GM06990 (cell line): ENCODE results near the gene GNG12.

Experiments used
- DNase-seq: peaks from one replicate; pipeline ENCODE4 v3.0.0-alpha.2; 2011; ENCODE audit not compliant: insufficient read length; ENCODE audit errors: extremely low read depth
- H3K27me3 ChIP-seq: replicated peaks from 2 replicates; pipeline ENCODE4 v1.6.0; 2011; ENCODE audit warnings: low read length; ENCODE audit not compliant: control insufficient read depth, insufficient read depth
- H3K36me3 ChIP-seq: 2 replicates; pipeline ENCODE4 v1.5.1; 2011; ENCODE audit warnings: low read length; ENCODE audit not compliant: control insufficient read depth, insufficient read depth
- H3K4me3 ChIP-seq: replicated peaks from 2 replicates; pipeline ENCODE4 v1.5.1; 2011; ENCODE audit warnings: low read depth, mild to moderate bottlenecking, control low read depth, low read length
- TF ChIP-seq, protein P1 (sequence below): IDR thresholded peaks from 2 replicates; pipeline ENCODE4 v1.5.1; 2011; ENCODE audit warnings: low read length, control low read depth, mild to moderate bottlenecking, inconsistent platforms; ENCODE audit not compliant: insufficient read depth, poor library complexity, severe bottlenecking

The GNG12 gene

GRCh38 chr1:67705735-67706453, 127.4 kb downstream of the GNG12 start:
- Histone ChIP-seq H3K4me3 (no peak overlapping the region), H3K27me3 (no peaks in the 10 kb centered on the region), H3K36me3 (no peaks in the 10 kb centered on the region)
- TF ChIP-seq, protein P1, sequence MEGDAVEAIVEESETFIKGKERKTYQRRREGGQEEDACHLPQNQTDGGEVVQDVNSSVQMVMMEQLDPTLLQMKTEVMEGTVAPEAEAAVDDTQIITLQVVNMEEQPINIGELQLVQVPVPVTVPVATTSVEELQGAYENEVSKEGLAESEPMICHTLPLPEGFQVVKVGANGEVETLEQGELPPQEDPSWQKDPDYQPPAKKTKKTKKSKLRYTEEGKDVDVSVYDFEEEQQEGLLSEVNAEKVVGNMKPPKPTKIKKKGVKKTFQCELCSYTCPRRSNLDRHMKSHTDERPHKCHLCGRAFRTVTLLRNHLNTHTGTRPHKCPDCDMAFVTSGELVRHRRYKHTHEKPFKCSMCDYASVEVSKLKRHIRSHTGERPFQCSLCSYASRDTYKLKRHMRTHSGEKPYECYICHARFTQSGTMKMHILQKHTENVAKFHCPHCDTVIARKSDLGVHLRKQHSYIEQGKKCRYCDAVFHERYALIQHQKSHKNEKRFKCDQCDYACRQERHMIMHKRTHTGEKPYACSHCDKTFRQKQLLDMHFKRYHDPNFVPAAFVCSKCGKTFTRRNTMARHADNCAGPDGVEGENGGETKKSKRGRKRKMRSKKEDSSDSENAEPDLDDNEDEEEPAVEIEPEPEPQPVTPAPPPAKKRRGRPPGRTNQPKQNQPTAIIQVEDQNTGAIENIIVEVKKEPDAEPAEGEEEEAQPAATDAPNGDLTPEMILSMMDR, result no peak
- no peak for DNase-seq

- no peak overlapping the region for H3K4me3 ChIP-seq
- no peak for DNase-seq
- TF ChIP-seq, protein P1, result no peak
- no peaks in the 10 kb centered on the region for H3K36me3 ChIP-seq
- no peaks in the 10 kb centered on the region for H3K27me3 ChIP-seq
Measured at GRCh38 chr1:67704351-67704750, 128.9 kb downstream of the GNG12 start.

- Histone ChIP-seq H3K36me3 (no peaks in the 10 kb centered on the region), H3K4me3 (no peak overlapping the region), H3K27me3 (no peaks in the 10 kb centered on the region)
- DNase-seq, result no peak
- TF ChIP-seq, protein P1, result no peak
Measured at GRCh38 chr1:67701876-67702275, 131.4 kb downstream of the GNG12 start.

DNA sequence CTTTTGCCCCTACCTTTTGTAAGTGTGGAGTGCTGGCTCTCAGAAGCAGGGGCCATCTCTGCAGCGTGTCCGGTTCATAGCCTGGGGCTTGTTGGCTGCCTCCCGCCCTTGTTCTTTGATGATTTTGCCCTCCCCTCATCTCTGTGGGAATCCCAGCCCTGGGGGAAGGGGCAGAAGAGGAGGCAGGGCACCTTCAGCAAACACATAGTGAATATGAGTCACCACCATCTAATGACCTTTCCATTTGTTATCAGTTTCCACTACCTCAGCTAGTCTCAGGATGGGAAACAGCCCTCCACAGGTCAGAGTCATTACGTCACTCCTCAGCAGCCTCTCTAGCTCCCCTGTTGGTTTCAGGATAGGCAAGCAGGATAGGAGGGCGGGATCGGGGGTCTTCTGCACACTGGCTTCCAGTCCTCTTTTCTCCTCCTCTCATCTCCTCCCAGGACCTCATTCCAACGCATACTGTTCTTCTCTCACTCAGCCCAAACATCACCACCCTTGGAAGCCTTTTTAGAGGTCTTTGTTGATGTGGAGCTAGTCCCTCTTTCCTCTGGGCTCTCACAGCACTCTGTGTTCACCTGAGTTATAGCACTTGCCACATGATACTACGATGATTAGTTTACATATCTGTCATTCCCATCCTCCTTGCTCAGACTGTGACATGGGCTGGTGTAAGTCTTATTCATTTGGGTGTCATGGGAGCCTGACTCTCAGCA, 132.4 kb downstream of the GNG12 start:
- TF ChIP-seq, protein P1, result no peak
- Histone ChIP-seq H3K27me3 (no peaks in the 10 kb centered on the region), H3K36me3 (no peaks in the 10 kb centered on the region), H3K4me3 (no peak overlapping the region)
- no peak for DNase-seq

DNA sequence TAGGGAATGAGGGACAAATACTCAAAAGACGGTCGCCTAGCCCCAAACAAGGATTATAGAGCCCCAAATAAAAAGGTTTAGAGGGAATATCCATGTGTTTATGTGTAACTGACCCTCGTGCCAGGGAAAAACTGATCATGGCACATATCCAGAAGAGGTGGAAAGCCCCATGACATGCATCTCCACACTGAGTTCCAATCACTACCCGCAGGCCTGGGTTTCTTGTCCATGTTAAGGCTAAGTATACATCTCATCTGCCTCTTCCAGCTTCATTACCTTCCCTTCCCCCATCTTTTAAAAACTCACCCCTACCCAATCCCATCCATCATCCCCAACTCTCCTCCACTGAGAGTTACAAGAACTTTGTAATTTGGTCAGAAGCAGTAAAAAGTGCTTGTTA, 133.0 kb downstream of the GNG12 start:
- no peak overlapping the region for H3K4me3 ChIP-seq
- H3K36me3 ChIP-seq, result no peaks in the 10 kb centered on the region
- DNase-seq, result no peak
- TF ChIP-seq, protein P1, result no peak
- H3K27me3 ChIP-seq, result no peaks in the 10 kb centered on the region
